ENCODE results near the gene PSMC5. TPM values are rescaled to one million over a fixed set of nuclear protein-coding genes. Genes with fewer than 3 reads are reported as not detected.

Gene PSMC5
- total RNA-seq, 2 donors from 2014 or later: 86.3 to 92.5 TPM

DNA sequence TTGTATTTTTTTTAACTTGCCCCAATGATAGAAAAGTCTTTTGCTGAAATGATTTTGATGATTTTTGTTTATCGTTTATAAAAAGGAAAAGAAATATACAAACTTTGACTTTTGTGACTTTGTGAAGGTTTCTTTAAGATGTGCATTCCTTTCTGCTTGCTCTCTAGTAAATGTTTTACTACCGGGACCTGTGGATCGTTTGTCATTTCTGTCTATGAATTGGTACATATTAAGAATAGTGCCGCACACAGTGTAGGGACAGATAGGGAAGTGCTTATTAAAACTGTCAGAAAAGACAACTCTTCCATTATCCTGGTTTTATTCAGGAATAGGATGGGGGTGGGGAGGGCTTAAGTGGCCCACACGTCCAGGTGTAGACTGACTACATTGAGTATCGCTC lies 8.1 kb upstream of the PSMC5 start:
- DNase-seq (no peak), ATAC-seq (peak; percentile 32)
- intact Hi-C loops (cut with DNase I, micrococcal nuclease): no loop called here

DNA sequence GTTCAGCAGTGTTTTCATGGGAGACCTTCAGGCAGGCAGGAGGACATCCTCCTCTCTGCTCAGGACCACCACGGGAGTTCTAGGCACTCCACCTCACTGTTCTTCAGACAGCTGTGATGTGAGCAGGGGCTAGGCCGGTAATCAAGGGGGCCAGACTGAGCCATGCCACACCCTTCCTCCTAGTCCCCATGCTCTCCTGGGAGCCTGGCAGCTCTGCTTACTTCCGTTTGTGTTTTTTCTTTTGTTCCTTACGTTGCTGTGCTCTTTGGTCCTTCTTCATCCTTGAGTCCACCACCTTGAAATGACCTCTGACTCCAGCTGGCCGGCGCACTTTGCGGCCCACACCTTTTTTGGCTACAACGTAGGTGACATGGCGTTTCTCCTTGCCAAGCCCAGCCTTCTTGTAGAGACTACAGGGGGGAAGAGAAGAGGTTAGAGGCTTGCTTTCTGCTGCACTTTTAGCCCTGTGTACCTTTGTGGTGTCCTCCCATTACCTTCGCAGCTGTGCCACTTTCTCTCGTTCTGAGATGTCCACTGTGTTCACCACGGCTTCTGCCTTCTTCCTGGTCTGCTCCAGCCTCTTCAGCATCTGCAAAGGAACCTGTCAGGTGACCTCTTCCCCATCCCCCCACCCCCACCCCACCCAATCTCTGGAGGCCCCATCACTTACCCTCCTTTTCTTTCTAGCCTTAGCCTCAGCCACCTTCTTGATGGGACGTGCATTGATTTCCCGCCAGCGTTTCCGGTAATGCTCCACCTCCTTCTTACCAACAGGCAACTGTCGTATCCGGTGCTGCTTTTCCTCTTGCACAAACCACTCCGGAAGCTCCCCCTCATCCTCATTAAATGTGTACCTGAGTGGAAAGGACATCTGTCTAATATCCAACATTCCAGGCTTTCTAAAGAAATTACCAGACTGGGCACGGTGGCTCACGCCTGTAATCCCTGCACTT lies 7.4 kb upstream of the PSMC5 start:
- ATAC-seq (peak; percentile 61), DNase-seq (no peak)
- intact Hi-C loops (cut with DNase I, micrococcal nuclease): no loop called here

DNA sequence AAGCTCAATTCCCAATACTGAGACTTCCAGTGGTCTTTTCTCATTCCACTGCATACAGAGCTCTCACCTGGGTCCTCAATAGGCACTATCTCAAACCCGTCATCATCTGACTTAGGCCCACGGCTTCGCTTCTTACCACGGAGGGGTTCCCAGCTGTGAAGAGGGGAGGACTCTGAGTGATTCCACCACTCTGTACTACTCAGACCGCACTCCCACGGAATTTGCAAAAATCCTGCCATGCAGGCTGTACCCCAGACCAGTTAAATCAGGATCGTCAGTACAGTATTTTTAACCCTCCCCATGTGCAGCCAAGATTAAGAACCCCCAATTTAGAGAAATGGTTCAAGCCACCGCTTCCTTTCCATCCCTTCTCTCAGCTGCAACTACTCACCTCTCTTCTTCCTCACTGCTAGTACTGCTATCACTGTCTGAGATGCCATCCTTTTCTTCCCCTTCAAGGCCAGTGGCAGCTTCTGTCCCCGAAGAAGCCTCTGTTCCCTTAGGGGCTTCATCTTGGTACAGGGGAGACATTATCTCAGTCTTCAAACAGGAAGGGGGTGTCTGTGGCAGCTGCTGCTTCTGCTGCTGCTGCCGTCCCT lies 6.2 kb upstream of the PSMC5 start:
- ATAC-seq (no peak), DNase-seq (no peak)
- intact Hi-C loops (cut with DNase I, micrococcal nuclease): no loop called here

- no peak for DNase-seq
- no peak for ATAC-seq
- intact Hi-C loops (cut with DNase I, micrococcal nuclease): no loop called here
These were observed 5.4 kb upstream of the PSMC5 start for GRCh38 chr17:63821804-63822203.

GRCh38 chr17:63822537-63822936 lies 4.7 kb upstream of the PSMC5 start:
- DNase-seq: no peak
- intact Hi-C loops (cut with DNase I, micrococcal nuclease): no loop called here
- no peak for ATAC-seq

GRCh38 chr17:63823659-63824331 lies 3.4 kb upstream of the PSMC5 start:
- ATAC-seq: no peak
- DNase-seq: no peak
- intact Hi-C loops (cut with DNase I, micrococcal nuclease): no loop called here

DNA sequence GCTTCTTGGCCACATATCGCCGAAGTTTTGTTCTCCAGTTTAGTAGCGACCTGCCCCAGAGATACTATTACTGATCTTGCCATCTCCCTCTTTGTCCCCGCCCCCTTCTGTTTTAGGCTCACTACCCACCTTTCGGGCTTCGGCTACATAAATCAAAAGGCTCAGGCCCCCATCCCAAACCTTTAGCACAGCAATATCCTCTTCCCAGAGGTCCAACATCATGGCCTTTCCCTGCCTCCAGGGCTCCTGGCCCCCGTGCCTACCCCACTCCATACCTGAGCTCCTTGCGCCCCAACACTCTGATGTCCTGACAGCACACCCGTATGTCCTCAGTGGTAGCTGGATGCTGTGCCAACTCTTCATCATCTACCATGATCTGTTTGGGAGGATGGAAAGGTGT lies 2.9 kb upstream of the PSMC5 start:
- intact Hi-C loops (cut with DNase I, micrococcal nuclease): no loop called here
- DNase-seq (no peak), ATAC-seq (no peak)

DNA sequence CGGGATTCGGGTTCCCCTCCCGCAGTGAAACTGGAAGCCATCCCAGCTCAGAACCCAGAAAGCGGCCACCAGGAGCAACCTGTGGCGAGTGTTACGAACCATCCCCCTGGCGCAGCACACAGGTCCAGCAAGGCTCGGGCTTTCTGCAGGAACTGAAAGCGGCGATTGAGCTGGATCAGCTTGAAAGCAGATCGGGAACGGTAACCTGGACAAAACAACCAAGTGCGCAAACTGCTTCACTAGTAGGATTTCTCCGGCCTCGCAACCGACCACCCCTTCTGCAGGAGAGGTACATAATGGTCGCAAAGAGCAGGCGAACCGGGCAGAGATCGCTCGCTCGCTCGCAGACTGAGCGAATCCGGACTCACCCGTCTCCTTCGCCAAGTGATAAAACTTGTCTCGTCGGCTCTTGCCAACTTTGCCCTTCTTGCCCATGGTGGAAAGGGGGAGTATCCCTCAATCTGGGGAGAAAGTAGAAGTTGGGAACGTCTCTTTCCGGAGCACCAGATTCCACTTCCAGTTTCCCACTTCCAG lies 696 bp upstream of the PSMC5 start:
- intact Hi-C loops (cut with DNase I, micrococcal nuclease): no loop called here
- peak; percentile 19 for ATAC-seq
- no peak for DNase-seq

- no peak for ATAC-seq
- no peak for DNase-seq
- intact Hi-C loops (cut with DNase I, micrococcal nuclease): no loop called here
These were observed 580 bp downstream of the PSMC5 start for GRCh38 chr17:63827801-63828221.

GRCh38 chr17:63828936-63829335 lies 1.7 kb downstream of the PSMC5 start:
- DNase-seq (no peak), ATAC-seq (no peak)
- intact Hi-C loops (cut with DNase I, micrococcal nuclease): no loop called here

DNA sequence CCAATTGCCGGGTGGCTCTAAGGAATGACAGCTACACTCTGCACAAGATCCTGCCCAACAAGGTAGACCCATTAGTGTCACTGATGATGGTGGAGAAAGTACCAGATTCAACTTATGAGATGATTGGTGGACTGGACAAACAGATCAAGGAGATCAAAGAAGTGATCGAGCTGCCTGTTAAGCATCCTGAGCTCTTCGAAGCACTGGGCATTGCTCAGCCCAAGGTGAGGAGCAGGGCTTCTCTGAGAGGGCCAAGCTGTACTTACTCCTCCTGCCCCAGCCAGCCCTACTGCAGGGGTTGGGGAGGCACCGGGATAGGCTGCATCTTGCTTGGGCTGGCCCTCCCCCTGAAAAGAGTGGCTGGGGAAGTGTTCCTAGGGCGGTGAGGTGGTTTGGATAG lies 3.0 kb downstream of the PSMC5 start:
- no peak for DNase-seq
- no peak for ATAC-seq
- intact Hi-C loops (cut with DNase I, micrococcal nuclease): no loop called here

DNA sequence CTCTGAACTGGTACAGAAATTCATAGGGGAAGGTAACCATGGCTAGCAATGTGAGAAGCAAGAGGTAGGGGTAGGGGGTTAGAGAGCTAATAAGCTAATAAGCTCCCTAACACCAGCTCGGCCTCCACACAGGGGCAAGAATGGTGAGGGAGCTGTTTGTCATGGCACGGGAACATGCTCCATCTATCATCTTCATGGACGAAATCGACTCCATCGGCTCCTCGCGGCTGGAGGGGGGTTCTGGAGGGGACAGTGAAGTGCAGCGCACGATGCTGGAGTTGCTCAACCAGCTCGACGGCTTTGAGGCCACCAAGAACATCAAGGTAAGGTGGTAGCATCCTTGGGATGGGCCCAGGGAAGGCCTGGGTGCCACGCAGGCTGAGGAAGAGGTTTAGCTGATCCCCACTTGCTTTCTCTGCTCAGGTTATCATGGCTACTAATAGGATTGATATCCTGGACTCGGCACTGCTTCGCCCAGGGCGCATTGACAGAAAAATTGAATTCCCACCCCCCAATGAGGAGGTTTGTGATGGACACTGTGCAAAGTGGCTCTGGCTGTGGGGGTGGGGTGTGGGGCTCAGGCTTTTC lies 3.8 kb downstream of the PSMC5 start:
- DNase-seq (no peak), ATAC-seq (no peak)
- intact Hi-C loops (cut with DNase I, micrococcal nuclease): no loop called here

- intact Hi-C loops (cut with DNase I, micrococcal nuclease): no loop called here
- ATAC-seq (no peak), DNase-seq (no peak)
These were observed 4.3 kb downstream of the PSMC5 start for GRCh38 chr17:63831505-63831904.

DNA sequence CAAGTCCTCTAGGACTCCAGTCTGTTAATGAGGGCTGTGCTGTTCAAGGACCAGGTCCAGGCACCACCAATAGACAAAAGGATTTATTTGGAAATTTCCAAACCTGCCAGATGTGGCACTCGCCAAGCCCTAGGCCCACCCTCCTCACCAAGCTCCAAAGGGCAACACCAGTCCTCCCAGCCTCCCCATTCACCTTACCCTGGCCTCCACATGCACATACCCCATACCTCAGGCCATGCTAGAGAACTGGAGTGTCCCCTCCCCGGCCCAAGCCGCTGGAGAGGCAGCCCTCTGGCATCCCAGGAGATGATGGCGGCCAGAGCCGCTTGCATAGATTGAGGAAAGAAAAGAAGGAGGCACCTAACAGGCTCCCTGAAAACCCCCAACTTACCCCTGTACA lies 4.8 kb downstream of the PSMC5 start:
- intact Hi-C loops (cut with DNase I, micrococcal nuclease): no loop called here
- ATAC-seq (no peak), DNase-seq (no peak)

DNA sequence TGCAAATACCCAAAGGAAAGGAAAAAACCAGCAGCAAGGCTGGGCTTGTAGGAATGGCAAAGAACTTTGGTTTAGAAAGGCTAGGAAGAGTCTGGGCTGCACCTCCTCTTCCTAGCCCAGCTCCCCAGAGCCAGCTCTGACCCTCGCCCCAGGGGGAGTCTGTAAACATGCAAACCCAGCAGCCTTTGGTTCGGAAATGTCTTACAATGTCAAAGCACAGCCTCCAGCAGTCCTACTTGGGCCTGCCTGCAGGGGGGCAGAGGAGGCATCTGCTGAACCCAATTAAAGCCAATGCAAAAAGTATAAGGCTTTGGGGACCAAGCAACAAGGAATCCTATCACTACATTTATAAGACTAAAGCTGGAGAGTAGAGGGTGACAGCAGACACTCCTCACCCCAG lies 5.2 kb downstream of the PSMC5 start:
- DNase-seq: no peak
- intact Hi-C loops (cut with DNase I, micrococcal nuclease): no loop called here
- no peak for ATAC-seq

DNA sequence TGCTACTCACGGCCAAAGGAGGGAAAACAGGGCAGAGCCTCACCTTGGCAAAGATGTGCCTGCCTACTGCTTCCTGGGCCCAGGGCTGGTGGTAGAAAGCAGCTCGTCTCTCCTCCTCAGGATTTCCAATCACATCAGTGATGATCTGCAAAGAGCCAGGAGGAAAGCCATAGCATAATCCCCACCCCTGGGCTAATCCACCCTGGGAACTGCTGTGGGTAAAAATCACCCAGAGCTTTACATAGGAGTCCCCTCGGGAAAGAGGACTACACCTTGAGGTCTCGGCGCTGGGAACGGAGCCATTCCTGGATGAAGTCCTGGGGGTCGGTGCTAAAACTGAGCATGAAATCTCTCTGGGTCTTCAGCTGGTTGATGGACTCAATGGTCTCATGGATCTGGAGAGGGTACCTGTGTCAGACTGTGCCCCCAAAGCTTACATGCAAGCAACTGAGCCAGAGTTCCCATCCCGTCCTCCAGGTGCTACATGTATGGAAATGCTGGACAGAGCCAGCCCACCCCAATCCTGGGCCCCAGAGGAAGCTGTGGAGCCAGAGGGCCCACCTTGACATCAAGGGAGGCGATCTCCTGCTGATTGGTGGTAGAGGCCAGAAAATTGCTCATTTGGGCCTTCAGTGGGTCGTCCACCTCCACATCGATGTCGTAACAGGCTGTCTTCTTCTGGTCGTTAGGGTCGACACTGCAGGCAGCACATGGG lies 6.0 kb downstream of the PSMC5 start:
- DNase-seq: no peak
- intact Hi-C loops (cut with DNase I, micrococcal nuclease): no loop called here
- no peak for ATAC-seq

GRCh38 chr17:63833741-63834373 lies 6.6 kb downstream of the PSMC5 start:
- DNase-seq (no peak), ATAC-seq (no peak)
- intact Hi-C loops (cut with DNase I, micrococcal nuclease): no loop called here

GRCh38 chr17:63834431-63835166 lies 7.4 kb downstream of the PSMC5 start:
- ATAC-seq: peak; percentile 67
- intact Hi-C loops (cut with DNase I, micrococcal nuclease): no loop called here
- peak; percentile 54 to 55 for DNase-seq
